Endothelial cell of umbilical vein (primary cell): Measurements from ENCODE around the gene OSBP2. TPM values are rescaled to one million over a fixed set of nuclear protein-coding genes. Genes with fewer than 3 reads are reported as not detected.

ENCODE experiments used
- BruUV-seq: library from RNA; stranded (reverse); fragments of 400-500 nt; replicated peaks from 2 replicates; lab custom pipeline; 2021; lab: Mats Ljungman, UMichigan
- CTCF ChIA-PET: fragments of 300-600, 350-600 bp; sonication (Branson Sonifier 250); formaldehyde crosslinking; loops from one replicate; lab custom pipeline; 2021; ENCODE audit warnings: antibody characterized with exemption, inconsistent platforms; lab: Charles Lee
- POLR2A ChIA-PET: fragments of 300-600, 350-600 bp; sonication (Branson Sonifier 250); formaldehyde crosslinking; loops from one replicate; lab custom pipeline; 2021; ENCODE audit warnings: antibody characterized with exemption, inconsistent platforms; lab: Charles Lee
- DNase-seq: peaks from one replicate; pipeline ENCODE4 v3.0.0-alpha.2; 2011; ENCODE audit warnings: low read depth, low spot score
- FAIRE-seq: peaks from 2 replicates; lab custom pipeline; 2011; peaks lifted over from hg19 to GRCh38; lab: Jason Lieb, UNC
- H2AFZ ChIP-seq: 2 replicates; pipeline ENCODE4 v1.6.0; 2012; ENCODE audit warnings: low read depth, low read length, control low read depth, inconsistent platforms
- H3K27ac ChIP-seq: 2 replicates; pipeline ENCODE4 v1.5.1; 2011; ENCODE audit warnings: low read depth, mild to moderate bottlenecking, control low read depth, low read length, moderate library complexity; ENCODE audit not compliant: insufficient read depth
- H3K27me3 ChIP-seq, 2 experiments: 2 replicates each; pipeline versions ENCODE4 v1.6.0 to v1.6.1; 2011; ENCODE audit warnings: low read length in 2 of 2, mixed read lengths in 1 of 2; ENCODE audit not compliant: control insufficient read depth in 2 of 2, insufficient read depth in 2 of 2
- H3K36me3 ChIP-seq, 2 experiments: 2 replicates in 1 of 2; 3 replicates in 1 of 2; pipeline ENCODE4 v1.5.1; 2011; ENCODE audit warnings: low read length in 2 of 2, mild to moderate bottlenecking in 1 of 2, moderate library complexity in 1 of 2; ENCODE audit not compliant: control insufficient read depth in 2 of 2, insufficient read depth in 2 of 2; ENCODE audit errors: extremely low read depth in 1 of 2
- H3K4me1 ChIP-seq: 3 replicates; pipeline ENCODE4 v1.5.1; 2011; ENCODE audit warnings: mild to moderate bottlenecking, low read length; ENCODE audit not compliant: control insufficient read depth, insufficient read depth; ENCODE audit errors: extremely low read depth
- H3K4me2 ChIP-seq: 2 replicates; pipeline ENCODE4 v1.6.1; 2011; ENCODE audit warnings: low read length, control low read depth, mixed read lengths; ENCODE audit not compliant: insufficient read depth
- H3K4me3 ChIP-seq, 3 experiments: fragments of 200-600 bp in 1 of 3; sonication (generic), shearing (Covaris generic) in 1 of 3; replicated peaks in 1 of 3; 2 replicates each; pipeline ENCODE4 v1.5.1; 2011 to 2016; ENCODE audit warnings: control low read depth in 3 of 3, low read length in 3 of 3, mild to moderate bottlenecking in 2 of 3, inconsistent platforms in 1 of 3, low read depth in 1 of 3, moderate library complexity in 1 of 3; ENCODE audit not compliant: insufficient read depth in 1 of 3
- H3K79me2 ChIP-seq: 2 replicates; pipeline ENCODE4 v1.6.0; 2012; ENCODE audit warnings: low read length, inconsistent platforms; ENCODE audit not compliant: control insufficient read depth, insufficient read depth
- H3K9ac ChIP-seq: replicated peaks from 2 replicates; pipeline ENCODE3; 2011; ENCODE audit warnings: low read length, control low read depth; ENCODE audit not compliant: insufficient read depth; ENCODE audit errors: extremely low read depth
- H3K9me1 ChIP-seq: replicated peaks from 3 replicates; pipeline ENCODE4 v1.6.0; 2011; ENCODE audit warnings: mild to moderate bottlenecking, low read length; ENCODE audit not compliant: control insufficient read depth, insufficient read depth; ENCODE audit errors: extremely low read depth
- H3K9me3 ChIP-seq: replicated peaks from 2 replicates; pipeline ENCODE4 v1.5.1; 2012; ENCODE audit warnings: low read length, inconsistent platforms; ENCODE audit not compliant: control insufficient read depth, insufficient read depth
- H4K20me1 ChIP-seq: replicated peaks from 2 replicates; pipeline ENCODE3; 2011; ENCODE audit warnings: mild to moderate bottlenecking, low read length; ENCODE audit not compliant: control insufficient read depth, insufficient read depth; ENCODE audit errors: extremely low read depth
- EZH2 ChIP-seq: IDR thresholded peaks from 2 replicates; pipeline ENCODE4 v1.6.1; 2012; ENCODE audit warnings: borderline replicate concordance, low read depth, mild to moderate bottlenecking, moderate library complexity, low read length, inconsistent platforms; ENCODE audit not compliant: severe bottlenecking
- GATA2 ChIP-seq: IDR thresholded peaks from 2 replicates; pipeline ENCODE4 v1.7.0; 2011; ENCODE audit warnings: low read depth, mild to moderate bottlenecking, moderate library complexity, mixed read lengths, low read length; ENCODE audit not compliant: insufficient read length, insufficient read depth
- JUN ChIP-seq: IDR thresholded peaks from 2 replicates; pipeline ENCODE4 v1.6.1; 2011; ENCODE audit warnings: borderline replicate concordance, low read depth; ENCODE audit not compliant: insufficient read length, insufficient read depth
- MYC ChIP-seq: IDR thresholded peaks from one replicate; pipeline ENCODE4 v1.6.1; 2011; ENCODE audit warnings: mild to moderate bottlenecking, low read depth, low read length
- POLR2A ChIP-seq: IDR thresholded peaks from 2 replicates; pipeline ENCODE4 v1.6.1; 2012; ENCODE audit warnings: low read depth, mild to moderate bottlenecking, control low read depth, low read length
- POLR2AphosphoS5 ChIP-seq: IDR thresholded peaks from 2 replicates; pipeline ENCODE4 v1.6.1; 2012; ENCODE audit warnings: low read depth, mild to moderate bottlenecking, control low read depth, low read length, moderate library complexity; ENCODE audit not compliant: insufficient read depth
- dilution Hi-C: fragments of 300-500 bp; cut with MboI; formaldehyde crosslinking; loops from one replicate; pipeline ENCODE4 v1.15.0; 2019; ENCODE audit warnings: low sequenced_read_pairs; ENCODE audit not compliant: extremely low pct_ligation_motif_present
- intact Hi-C: fragments of 100-400 bp; cut with micrococcal nuclease; formaldehyde crosslinking; loops from one replicate; pipeline ENCODE4 v1.10.0; 2022
- polyA plus RNA-seq, 4 experiments: library from polyadenylated mRNA; depleted of rRNA in 3 of 4; stranded (reverse) in 3 of 4; unstranded in 1 of 4; fragments of >200 nt; gene quantifications; 2 replicates each; pipeline versions ENCODE4 v1.2.1 to v1.2.3, GENCODE V29; 2011 to 2012; ENCODE audit warnings: missing spikeins in 1 of 4
- total RNA-seq: library from RNA; stranded (reverse); gene quantifications from 2 replicates; pipeline ENCODE4 v1.2.3, GENCODE V29; 2021
- TF ChIP-seq, protein P1 (sequence below): IDR thresholded peaks from 2 replicates; pipeline ENCODE4 v1.6.1; 2011; ENCODE audit not compliant: insufficient read depth, insufficient read length
- TF ChIP-seq, protein P2 (sequence below), 2 donors: IDR thresholded peaks; 1 replicate in 1 of 2; 2 replicates in 1 of 2; pipeline ENCODE4 v1.5.1; 2011; ENCODE audit warnings: low read length in 2 of 2, mild to moderate bottlenecking in 2 of 2, moderate library complexity in 2 of 2, control low read depth in 1 of 2, inconsistent platforms in 1 of 2, low read depth in 1 of 2; ENCODE audit not compliant: insufficient read depth in 1 of 2; ENCODE audit errors: extremely low read depth in 1 of 2

OSBP2 gene
- total and polyA plus RNA-seq, 2 donors (not counting 3 experiments of a cell fraction or from before 2014, with no cell fraction given) = 4.1 to 7.5 TPM

DNA sequence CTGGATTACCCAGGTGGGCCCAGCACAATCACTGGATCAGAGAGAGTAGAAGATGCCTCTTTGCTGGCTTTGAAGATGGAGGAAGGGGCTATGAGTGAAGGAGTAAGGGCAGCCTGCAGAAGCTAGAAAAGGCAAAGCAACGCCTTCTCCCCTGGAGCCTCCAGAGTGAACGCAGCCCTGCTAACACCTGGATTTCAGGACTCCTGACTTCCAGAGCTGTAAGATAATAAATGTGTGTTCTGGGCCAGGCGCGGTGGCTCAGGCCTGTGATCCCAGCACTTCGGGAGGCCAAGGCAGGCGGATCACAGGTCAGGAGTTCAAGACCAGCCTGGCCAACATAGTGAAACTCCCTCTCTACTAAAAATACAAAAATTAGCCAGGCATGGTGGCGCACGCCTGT is 171.5 kb downstream of the OSBP2 start:
- DNase-seq (no peak), FAIRE-seq (no peak)
- no TSS peak for BruUV-seq
- ChIA-PET POLR2A (no interaction called here), CTCF (interaction anchor here (2.3 kb wide), 1 partner anchor 103 kb away, joined by 13 read pairs; no protein-coding TSS in a partner anchor)
- no peak for TF ChIP-seq EZH2
- TF ChIP-seq MYC = no peak
- TF ChIP-seq, protein P1, sequence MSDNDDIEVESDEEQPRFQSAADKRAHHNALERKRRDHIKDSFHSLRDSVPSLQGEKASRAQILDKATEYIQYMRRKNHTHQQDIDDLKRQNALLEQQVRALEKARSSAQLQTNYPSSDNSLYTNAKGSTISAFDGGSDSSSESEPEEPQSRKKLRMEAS = no peak
- TF ChIP-seq JUN = no peak
- no peak for TF ChIP-seq POLR2AphosphoS5
- no peaks in the 10 kb centered on the region for H3K9me1 ChIP-seq
- H3K4me2 ChIP-seq = no peak overlapping the region
- H2AFZ ChIP-seq = no peak overlapping the region
- H3K79me2 ChIP-seq = no peaks in the 10 kb centered on the region
- H3K36me3 ChIP-seq = no peaks in the 10 kb centered on the region
- no peak overlapping the region for H3K9ac ChIP-seq
- H3K27me3 ChIP-seq = no peaks in the 10 kb centered on the region
- dilution Hi-C loops (no loop called here), intact Hi-C loops (loop anchor here (1.0 to 2.0 kb wide), 4 partner anchors 25 to 103 kb away; no protein-coding TSS in a partner anchor)
- no peaks in the 10 kb centered on the region for H4K20me1 ChIP-seq
- H3K4me3 ChIP-seq = no peak overlapping the region
- no peaks in the 10 kb centered on the region for H3K9me3 ChIP-seq
- peaks cover 14% of the 10 kb centered on the region for H3K4me1 ChIP-seq
- peak overlapping the region; percentile 7 for H3K27ac ChIP-seq

DNA sequence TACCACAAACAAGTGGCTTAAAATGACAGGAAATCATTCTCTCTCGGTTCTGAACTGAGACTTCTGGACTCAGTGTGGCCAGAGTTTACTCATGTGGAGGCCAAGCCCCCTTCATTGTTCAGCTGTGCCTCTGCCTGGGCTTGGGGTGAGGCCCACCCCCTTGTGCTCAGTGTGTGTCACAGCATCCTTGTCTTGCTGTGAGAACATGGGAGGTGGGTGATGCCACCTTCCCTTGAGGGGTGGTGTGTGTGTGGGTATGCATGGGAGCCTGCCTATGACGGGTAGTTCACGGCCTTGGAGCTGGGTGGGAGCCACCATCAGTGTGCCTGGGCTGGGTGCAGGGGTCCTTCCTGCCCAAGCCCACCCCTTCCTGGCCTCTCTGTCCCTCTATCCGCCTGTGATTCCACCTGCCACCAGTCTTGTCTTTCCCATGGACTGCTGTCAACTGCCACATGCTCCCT is 172.2 kb downstream of the OSBP2 start:
- no peak overlapping the region for H3K9ac ChIP-seq
- DNase-seq (peak; percentile 80), FAIRE-seq (peak; percentile 80)
- no peaks in the 10 kb centered on the region for H3K79me2 ChIP-seq
- peaks cover 14% of the 10 kb centered on the region for H3K4me1 ChIP-seq
- no peaks in the 10 kb centered on the region for H4K20me1 ChIP-seq
- H3K4me3 ChIP-seq = no peak overlapping the region
- no peaks in the 10 kb centered on the region for H3K36me3 ChIP-seq
- no TSS peak for BruUV-seq
- no peak overlapping the region for H2AFZ ChIP-seq
- no peak overlapping the region for H3K4me2 ChIP-seq
- no peaks in the 10 kb centered on the region for H3K9me1 ChIP-seq
- CTCF ChIA-PET = interaction anchor here (2.3 kb wide), 1 partner anchor 103 kb away, joined by 13 read pairs; no protein-coding TSS in a partner anchor
- peak overlapping the region; percentile 19 for H3K27ac ChIP-seq
- TF ChIP-seq POLR2A (no peak), GATA2 (no peak), POLR2AphosphoS5 (no peak), EZH2 (no peak), JUN (no peak)
- TF ChIP-seq, protein P2, sequence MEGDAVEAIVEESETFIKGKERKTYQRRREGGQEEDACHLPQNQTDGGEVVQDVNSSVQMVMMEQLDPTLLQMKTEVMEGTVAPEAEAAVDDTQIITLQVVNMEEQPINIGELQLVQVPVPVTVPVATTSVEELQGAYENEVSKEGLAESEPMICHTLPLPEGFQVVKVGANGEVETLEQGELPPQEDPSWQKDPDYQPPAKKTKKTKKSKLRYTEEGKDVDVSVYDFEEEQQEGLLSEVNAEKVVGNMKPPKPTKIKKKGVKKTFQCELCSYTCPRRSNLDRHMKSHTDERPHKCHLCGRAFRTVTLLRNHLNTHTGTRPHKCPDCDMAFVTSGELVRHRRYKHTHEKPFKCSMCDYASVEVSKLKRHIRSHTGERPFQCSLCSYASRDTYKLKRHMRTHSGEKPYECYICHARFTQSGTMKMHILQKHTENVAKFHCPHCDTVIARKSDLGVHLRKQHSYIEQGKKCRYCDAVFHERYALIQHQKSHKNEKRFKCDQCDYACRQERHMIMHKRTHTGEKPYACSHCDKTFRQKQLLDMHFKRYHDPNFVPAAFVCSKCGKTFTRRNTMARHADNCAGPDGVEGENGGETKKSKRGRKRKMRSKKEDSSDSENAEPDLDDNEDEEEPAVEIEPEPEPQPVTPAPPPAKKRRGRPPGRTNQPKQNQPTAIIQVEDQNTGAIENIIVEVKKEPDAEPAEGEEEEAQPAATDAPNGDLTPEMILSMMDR (IDR thresholded peaks at IDR 0.05; ENCODE audit: extremely low read depth in 1 of 2, insufficient read depth in 1 of 2, low read depth in 1 of 2, low read length in 2 of 2) = peak; percentile 37 to 44
- no peaks in the 10 kb centered on the region for H3K27me3 ChIP-seq
- no peaks in the 10 kb centered on the region for H3K9me3 ChIP-seq
- dilution Hi-C loops (no loop called here), intact Hi-C loops (loop anchor here (1.0 to 2.0 kb wide), 4 partner anchors 24 to 104 kb away; no protein-coding TSS in a partner anchor)
- POLR2A ChIA-PET = no interaction called here
